Stimulated activated CD8-positive, alpha-beta memory T cell treated with anti-CD3 and anti-CD28 coated beads, Interleukin-4, amount 100 ng/mL, for 1 hour (primary cell): Measurements from ENCODE around the gene APCDD1.

Source experiments
- DNase-seq, 2 donors: peaks; one replicate each; pipeline ENCODE4 v3.0.0-alpha.2; 2020; ENCODE audit warnings: low read depth in 2 of 2, low spot score in 1 of 2

Gene APCDD1

DNA sequence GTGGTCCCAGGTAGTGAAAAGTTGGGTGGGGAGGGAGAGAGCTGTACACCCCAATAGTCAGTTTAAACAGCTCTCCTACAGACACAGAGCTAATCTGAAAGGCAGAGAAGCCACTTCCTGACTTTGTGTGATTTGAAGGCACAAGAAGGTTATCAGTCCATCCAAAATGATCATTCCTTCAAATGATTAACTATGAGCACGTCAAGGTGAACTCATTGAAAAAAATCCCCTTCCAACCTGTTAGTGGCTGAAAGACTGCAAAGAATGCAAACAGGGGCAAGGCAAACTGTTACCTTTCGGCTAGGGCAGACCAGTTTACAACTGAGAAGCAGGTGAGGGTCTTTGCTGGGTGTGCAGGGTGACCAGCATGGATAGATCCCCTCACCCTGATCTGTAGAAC is 22.8 kb upstream of the APCDD1 start:
- DNase-seq = no peak

DNA sequence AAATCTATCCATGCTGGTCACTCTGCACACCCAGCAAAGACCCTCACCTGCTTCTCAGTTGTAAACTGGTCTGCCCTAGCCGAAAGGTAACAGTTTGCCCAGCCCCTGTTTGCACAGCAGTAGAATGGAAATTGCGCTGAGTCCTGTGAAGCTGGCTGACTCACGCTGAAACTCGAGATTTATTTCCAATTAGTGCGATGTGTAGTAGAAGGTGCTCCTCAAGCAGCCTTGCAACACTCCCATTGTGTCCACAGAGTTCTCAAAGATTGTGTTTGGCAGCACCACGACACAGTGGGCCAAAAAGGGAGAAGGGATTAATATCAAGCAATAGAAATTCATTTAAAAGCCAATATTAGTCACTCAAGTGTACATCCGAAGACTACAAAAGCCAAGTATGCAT is 21.7 kb upstream of the APCDD1 start:
- no peak for DNase-seq

DNA sequence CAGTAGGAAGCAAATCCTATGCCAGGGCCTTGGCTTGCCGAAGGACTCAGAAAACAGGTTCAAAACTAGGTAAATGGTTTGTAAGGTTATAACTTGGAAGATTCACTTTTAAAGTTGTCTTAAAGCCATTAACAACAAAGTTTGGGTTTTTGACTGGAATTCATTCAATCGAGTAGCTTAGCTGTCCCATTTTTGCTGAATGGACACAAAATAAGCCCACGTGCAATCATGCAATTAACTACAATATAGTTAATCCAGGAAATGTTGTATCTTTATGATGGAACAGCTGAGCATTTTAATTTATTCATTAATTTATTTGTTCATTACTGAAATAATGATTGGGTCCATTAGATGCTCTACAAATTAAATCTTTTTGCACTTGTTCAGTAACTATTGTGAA is 18.3 kb upstream of the APCDD1 start:
- no peak for DNase-seq

DNA sequence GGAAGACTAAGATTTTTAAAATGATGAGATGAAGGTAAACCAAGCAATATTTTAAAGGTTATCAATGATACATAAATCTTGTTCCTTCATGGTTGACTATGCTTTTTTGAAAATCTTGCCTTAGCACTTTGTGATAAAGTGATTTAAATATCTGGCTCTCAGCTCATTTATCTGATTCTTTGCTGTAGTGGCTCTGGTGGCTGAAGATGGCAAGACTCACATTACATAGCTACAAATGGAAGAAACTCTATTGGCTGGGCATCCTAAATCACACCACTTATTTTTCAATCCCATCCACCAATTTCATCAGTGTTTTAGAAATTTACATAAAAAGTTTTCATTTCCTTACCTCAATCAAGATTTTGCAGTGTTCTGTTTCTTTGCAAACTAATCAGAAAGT is 16.6 kb upstream of the APCDD1 start:
- no peak for DNase-seq

DNA sequence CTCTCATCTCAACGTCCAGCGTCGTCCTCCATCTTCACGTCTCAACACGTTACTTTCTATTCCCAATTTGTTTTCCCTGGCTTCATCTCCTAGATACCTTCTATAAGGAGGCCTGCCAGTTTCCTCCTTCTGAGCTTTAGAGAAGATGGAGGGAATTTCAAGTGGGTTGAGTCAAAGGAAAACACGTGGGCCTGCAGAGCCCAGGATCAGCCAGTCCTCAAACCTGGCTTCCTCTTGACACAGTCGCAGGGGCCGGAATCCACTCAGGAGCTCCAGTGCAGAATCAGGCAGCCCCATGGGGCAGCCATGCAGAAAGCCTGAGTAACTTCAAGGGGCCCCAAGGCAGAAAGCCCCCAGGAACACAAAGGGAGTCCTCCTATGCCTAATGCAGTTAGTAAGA is 14.5 kb upstream of the APCDD1 start:
- no peak for DNase-seq

DNA sequence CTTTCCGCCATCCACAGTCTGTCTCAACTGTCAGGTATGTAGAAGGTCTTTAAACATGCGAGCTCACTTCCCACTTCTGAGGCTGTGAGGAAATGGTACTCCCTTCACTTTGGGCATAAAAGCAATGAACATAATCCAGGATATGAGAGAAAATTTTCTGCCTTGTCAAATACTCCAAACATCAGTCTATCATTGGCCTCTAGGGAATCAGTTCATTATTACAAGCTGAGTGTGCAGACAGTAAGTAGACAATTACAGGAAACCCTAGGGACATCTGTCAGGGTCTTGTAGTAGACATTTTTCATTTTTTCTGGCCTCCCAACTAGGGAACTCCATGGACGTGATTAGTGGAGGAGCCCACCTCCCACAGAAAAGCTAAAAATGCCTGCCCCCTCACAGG is 13.6 kb upstream of the APCDD1 start:
- DNase-seq = no peak

DNA sequence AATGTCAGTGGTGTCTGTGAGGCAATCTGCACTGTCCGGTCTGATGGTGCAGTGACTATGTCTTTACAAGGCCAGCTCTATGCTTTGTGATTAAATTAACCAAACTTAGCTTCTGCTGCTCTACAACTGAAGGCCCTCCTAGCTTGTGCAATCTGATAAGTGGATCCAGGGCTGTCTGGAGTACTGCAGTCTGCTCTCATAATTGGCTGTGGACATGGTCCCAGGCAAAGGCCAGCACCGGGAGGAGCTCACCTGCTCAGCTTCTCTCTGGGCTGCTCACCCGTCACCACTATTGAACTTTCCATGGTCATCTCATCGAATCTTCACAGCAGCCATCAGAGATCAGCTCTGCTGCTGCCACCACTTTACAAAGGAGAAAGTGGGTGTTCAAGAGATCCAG is 13.0 kb upstream of the APCDD1 start:
- no peak for DNase-seq

DNA sequence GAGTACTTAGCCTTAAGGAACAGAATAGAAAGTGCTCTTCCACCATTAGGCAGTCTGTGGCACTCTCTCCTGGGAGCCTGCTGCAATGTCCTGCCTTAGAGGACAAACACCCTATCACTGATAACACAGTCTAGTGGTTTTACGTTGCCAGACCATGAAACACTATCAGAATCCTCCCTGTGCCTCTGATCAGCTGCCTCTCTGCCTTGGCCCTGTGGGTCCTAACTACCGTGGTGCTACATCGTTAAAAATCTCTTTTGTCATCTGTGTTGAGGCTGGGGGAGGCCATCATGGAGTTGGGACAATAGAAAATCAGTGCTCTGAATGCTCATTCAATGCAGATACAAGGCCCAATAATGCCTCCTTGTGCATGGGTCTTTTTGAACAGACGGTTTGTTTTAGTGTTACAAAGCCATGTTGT is 11.9 kb upstream of the APCDD1 start:
- no peak for DNase-seq

DNA sequence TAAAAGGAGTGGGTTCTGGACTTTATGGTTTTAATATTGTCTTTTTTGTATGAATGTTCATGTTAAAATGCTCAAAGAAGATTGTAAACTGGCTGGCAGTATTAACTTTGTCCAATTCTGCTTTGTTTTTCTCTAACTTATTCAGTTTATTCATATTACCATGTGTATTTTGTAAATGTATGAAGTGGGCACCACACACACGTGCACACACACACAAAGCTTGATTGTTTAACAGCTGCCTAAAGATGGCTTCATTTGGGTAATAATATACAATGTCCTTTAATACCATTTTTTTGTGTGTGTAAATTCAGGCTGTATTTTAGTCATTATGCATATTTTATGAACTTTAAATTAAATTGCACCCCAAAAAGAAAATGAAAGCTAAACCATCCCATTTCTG is 11.4 kb upstream of the APCDD1 start:
- no peak for DNase-seq

DNA sequence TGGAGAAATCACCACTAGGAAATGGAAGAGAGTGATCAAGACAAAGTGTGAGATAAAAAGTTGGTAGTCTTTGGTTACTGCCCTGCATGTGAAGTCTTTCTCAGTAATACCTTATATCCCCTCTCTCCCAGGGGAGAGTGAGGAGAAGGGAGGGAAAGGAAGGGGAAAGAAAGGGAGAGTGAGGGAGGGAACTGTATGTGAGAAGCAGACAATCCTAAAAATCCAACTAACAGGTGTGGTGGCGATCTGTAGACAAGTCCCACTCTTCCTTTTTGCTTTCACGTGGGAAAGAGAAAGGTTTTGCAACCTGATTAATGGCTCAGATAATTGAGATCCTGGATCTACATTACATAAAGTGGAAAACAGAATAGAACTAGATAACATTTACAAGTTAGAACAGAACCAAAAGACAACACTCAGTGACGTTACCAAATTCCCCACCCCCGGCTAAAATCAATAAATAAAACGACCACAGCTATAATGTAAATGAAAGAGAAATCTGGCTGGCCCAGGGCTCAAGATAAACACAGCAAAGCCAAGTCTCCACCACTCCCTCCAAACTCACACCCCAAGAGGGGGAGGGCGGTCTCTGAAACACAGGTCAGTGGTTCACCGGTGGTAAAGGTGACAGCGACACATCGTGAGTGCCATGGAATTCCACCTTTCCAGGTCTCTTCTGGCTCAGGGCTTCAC is 10.0 kb upstream of the APCDD1 start:
- DNase-seq = no peak

DNA sequence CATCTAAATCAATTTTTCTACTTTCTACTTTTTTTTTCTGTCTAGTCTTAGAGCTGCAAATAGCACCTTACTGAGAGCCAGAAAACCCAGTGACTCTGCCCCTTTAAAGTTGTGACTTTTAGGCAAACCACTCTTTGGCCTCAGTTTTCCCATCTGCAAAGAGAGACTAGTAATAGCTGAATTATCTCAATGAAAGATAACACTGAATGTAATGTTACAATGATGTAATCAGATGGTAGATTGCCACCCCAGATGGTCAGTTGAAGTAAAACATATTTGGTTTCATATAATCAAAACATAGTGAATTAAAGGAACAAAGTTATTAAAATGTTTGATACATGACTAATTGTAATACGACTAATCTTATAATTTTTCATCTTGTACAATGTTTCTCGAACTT is 5.0 kb upstream of the APCDD1 start:
- no peak for DNase-seq

DNA sequence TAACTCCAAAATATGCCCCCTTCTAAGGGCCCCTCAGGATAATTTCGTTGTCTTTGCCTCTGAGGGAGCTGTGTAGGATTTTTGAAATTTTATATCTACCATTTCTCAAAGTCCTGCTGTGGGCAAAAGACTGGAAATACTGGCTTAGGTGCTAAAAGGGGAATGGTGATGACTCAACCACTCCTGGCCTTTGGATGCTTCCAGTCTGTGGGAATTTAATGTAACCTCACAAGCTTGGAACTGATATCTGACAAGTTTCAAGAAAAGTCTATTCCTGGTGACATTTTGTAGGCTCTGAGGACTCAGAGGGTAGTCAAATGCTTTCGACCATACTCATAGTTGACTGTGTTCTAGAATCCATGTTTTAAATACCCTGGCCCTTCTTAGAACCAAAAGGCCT is 3.4 kb upstream of the APCDD1 start:
- no peak for DNase-seq

DNA sequence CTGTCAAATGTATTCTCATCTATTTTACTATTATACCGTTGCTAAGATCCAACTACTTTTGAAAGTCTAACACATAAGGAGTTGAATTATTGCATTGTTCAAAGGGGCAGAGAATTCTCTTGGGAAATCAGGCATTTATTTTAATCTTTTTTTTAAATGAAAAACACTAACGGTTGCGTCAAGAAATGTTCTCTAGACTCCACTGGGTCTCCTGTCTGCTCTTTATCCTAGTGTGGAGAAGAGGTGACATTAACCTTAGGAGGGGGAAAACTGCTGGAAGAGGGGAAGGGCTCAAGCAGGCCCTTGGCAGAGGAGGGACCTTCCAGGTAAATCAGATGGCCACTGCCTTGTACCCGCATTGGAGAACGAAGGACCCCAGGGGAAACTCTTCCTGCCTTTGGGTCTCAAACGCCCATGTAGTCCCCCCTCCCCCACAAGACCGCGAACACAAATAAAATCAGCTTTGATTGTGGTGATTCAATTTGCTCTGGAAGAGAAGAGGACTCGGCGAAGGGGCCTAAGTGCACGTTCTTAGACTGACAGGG is 1.1 kb upstream of the APCDD1 start:
- DNase-seq = no peak

DNA sequence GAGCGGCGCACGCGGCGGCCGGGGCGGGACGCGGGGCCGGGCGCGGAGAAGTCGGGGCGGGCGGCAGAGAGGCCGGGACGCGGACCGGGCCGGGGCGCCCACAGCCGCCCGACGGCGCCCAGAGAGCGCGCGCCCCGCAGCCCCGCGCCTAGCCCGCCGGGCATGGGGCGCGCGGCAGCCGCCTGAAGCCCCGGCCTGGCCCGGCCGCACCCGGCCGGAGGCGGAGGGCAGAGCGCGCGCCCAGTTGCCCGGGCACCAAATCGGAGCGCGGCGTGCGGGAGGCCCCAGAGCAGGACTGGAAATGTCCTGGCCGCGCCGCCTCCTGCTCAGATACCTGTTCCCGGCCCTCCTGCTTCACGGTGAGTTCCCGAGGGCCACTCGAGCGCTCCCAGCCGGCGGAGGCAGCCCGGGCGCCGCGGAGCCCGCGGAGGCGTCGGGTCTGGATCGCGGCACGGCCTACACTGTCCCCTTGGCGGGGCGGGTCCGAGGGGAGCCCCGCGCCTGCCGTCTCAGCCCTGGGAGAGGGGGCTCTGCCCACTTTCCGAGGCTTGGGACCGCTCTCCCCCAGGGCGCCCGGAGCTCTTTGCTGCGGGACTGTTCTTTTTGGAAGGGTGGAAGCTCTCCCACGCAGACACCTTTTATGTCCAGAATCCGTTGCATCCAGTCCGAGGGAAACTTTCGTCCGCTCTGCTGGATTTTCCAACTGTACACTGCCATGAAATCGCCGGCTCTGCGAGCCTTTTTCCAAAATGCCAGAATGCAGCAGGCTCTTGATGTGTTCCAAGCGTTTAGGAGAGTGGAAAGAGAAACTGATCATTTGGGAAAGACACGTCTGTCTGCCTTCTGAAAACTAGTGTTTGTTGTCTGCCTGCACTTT is 484 bp downstream of the APCDD1 start:
- DNase-seq = no peak

DNA sequence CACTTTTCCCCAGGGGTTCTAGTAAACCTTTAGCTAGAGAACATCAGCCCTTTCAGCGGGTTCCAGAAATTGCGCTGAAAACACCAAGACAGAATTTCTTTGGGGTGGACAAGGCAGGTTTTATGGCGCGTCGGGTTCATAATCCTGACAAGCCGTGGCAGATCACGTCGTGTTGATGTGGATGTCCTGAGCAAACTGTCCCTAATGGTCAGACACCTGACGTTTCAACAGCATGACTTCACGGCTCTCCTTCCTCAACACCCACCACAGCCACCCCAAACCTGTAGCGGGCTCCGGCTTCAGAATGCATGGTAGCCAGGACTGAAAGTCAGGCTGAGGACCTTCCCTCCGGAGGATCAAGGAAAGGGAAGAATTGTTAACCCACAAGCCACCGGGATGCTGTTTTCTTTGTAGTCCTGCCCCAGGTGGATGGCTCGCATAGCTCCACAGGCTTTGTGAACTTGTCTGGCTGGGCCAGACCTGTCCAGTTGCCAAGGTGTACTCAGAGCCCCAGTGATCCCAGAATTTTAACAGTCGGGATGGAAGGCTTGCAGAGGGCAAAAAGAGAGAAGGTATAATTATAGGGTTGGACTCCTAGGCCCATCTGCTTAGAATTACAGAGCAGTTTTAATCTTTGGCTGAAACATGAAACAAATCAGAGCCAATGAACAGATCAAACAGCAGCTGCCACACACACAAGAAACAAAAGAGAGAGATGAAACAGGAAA is 1.5 kb downstream of the APCDD1 start:
- no peak for DNase-seq

DNA sequence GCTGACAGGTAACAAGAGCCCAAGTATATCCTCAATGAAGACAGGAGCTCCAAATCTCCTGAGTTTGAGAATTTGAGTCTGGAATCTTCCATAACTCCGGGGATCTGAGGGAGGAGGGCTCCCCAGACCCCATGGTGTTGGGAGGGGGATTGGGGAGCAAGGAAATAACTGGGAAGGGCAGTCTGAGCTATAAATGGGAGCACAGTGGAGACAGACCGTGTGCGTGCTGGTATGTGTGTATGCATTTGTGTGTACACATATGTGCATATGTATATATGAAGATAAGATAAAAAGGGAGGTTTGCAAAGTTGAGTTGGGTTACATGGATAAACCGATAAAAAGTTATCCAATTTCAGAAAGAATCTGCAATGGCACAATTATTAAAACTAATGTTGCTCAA is 2.3 kb downstream of the APCDD1 start:
- no peak for DNase-seq

DNA sequence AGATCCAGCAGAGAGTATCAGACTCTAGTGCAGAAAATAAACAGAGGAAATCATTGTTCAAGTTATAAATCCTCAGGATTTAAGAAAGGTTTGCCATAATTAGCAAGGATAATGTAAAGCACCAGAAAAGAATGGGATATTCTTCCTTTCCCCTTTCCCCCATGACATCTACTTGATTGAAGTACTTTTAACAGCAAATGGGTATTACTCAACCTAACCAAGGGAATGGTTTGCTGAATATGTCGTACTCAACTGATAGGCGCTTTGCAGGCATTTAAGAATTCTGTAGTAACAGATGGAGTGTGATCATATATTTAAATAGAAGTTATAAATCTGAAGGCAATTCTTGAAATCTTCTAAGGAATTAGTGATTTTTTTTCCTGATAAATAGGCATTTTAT is 2.7 kb downstream of the APCDD1 start:
- no peak for DNase-seq

DNA sequence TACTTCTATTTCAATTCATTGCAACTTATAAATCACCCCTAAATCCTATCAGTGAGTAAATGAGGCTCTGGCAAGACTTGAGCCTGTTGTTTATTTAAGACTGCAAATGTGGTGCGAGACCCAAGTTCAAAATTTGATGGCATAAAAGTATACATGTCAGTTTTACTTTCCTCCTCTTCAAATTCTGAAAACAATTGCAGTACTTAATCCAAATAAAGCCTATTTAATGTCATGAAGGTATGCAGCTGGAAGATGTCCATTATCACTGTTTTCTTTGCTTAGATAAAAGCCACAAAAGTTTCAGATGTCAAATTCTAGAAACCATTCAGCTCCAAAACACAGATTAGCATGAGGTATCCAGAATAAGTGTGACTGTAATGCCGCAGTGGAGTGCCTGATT is 3.3 kb downstream of the APCDD1 start:
- no peak for DNase-seq

DNA sequence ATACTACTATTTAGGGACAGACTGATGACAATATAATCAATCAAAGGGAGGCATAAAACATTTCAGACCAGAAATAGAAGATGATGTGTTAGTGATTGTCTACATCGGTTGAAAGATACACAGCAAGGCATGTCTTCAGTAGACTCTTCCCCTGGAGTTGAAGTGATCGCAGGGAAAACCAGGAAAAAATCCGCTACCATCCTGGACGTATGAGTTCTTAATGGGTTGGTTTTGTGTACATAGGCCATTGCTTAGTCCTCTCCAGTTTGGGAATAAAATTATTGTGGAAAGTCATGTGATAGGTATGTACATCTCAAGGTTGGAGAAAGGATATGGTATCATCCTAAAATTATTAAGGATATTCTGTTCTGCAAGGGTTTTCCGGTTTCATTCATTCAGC is 4.3 kb downstream of the APCDD1 start:
- DNase-seq = no peak

DNA sequence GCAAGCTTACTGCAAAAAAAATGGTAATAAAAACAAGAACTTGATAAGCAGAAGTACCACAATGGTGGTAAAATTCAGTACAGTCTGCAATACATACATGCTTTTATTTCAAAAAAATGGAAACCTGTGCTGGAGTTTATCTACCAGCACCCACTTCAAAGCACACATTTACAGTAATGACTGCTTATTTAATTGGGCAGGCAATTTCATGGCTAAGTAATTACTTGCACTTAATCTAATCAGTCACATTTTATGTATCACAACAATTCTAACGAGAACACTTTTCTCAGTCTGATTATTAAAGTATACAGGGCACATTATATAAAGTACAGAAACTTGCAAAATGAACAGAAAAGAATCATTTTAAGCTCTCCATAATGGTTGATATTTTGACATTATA is 5.2 kb downstream of the APCDD1 start:
- DNase-seq = no peak

DNA sequence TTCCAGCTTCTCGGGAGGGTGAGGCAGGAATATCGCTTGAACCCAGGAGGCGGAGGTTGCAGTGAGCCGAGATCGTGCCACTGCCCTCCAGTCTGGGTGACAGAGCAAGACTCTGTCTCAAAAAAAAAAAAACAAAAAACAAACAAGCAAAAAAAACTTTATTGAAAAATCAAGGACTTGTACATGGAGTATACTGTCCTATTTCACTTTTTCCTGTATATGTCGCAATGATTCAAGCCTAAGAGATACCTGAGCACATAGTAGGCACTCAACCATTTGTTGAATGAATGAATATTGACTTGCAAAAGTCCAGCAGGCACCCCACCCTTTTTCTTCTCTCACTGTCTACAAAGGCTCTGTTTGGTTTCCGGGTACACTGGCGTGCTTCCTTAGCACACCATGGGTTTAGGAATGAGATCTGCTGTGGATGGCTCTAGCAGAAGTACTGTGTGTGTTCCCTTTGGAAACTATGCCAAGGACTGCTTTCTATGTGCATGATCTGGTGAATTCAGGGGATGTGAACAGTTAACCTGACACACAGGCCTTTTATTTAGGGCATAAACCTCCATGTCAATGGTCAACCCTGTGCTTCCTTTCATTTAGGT is 6.1 kb downstream of the APCDD1 start:
- no peak for DNase-seq
